A673 (cell line): ENCODE measurements around the gene SPP2. TPM values are rescaled to one million over a fixed set of nuclear protein-coding genes. Genes with fewer than 3 reads are reported as not detected.

Experiments used
- BruUV-seq: library from RNA; stranded (reverse); fragments of 400-500 nt; replicated peaks from 2 replicates; lab custom pipeline; 2021; lab: Mats Ljungman, UMichigan
- CTCF ChIA-PET: fragments of 300-600 bp; sonication (Branson Sonifier 250); formaldehyde crosslinking; loops from one replicate; lab custom pipeline; 2022; ENCODE audit warnings: antibody characterized with exemption; lab: Charles Lee
- POLR2A ChIA-PET: fragments of 300-600 bp; sonication (Branson Sonifier 250); formaldehyde crosslinking; loops from one replicate; lab custom pipeline; 2022; ENCODE audit warnings: antibody characterized with exemption; ENCODE audit not compliant: low non-redundant PET; lab: Charles Lee
- DNase-seq: peaks from one replicate; pipeline ENCODE4 v3.0.0-alpha.2; 2015; ENCODE audit warnings: low spot score
- H3K27ac ChIP-seq: fragments of 200-600 bp; sonication (generic); 2 replicates; pipeline ENCODE4 v1.5.1; 2016; ENCODE audit warnings: mixed run types, low read depth, mild to moderate bottlenecking, mixed read lengths, antibody characterized with exemption, low read length; ENCODE audit not compliant: poor library complexity, severe bottlenecking
- H3K27me3 ChIP-seq: fragments of 200-600 bp; sonication (generic); replicated peaks from 2 replicates; pipeline ENCODE4 v1.6.1; 2017; ENCODE audit warnings: mixed run types, low read depth, mild to moderate bottlenecking, mixed read lengths, antibody characterized with exemption, low read length; ENCODE audit not compliant: insufficient read depth, poor library complexity
- H3K36me3 ChIP-seq: fragments of 200-600 bp; sonication (generic); 2 replicates; pipeline ENCODE4 v1.6.1; 2016; ENCODE audit warnings: mixed run types, mild to moderate bottlenecking, mixed read lengths, antibody characterized with exemption, low read length; ENCODE audit not compliant: insufficient read depth, poor library complexity, severe bottlenecking
- H3K4me1 ChIP-seq: fragments of 200-600 bp; sonication (generic); 2 replicates; pipeline ENCODE4 v1.6.1; 2017; ENCODE audit warnings: mixed run types, mild to moderate bottlenecking, mixed read lengths, antibody characterized with exemption, low read length; ENCODE audit not compliant: insufficient read depth, poor library complexity, severe bottlenecking
- H3K4me3 ChIP-seq: fragments of 200-600 bp; sonication (generic); 2 replicates; pipeline ENCODE4 v1.5.1; 2016; ENCODE audit warnings: low read depth, mixed run types, mild to moderate bottlenecking, mixed read lengths, low read length; ENCODE audit not compliant: poor library complexity, severe bottlenecking
- H3K9me3 ChIP-seq: fragments of 200-600 bp; sonication (generic); 2 replicates; pipeline ENCODE4 v1.6.1; 2016; ENCODE audit warnings: mixed run types, low read depth, mild to moderate bottlenecking, mixed read lengths, antibody characterized with exemption, low read length; ENCODE audit not compliant: poor library complexity, severe bottlenecking
- CTCF ChIP-seq: fragments of 300-800, 200-600 bp; sonication (generic); conservative IDR thresholded peaks from 2 replicates; pipeline ENCODE4 v1.5.1; 2017; ENCODE audit warnings: low read depth, mild to moderate bottlenecking, antibody characterized with exemption, low read length, moderate library complexity, mixed read lengths
- EZH2 ChIP-seq: fragments of 200-600 bp; sonication (generic); IDR thresholded peaks from 2 replicates; pipeline ENCODE4 v1.6.1; 2017; ENCODE audit warnings: borderline replicate concordance, low read depth, mild to moderate bottlenecking, mixed read lengths, antibody characterized with exemption, low read length; ENCODE audit not compliant: poor library complexity, severe bottlenecking
- intact Hi-C: fragments of 100-400 bp; cut with micrococcal nuclease; formaldehyde crosslinking; loops from one replicate; pipeline ENCODE4 v1.10.0; 2022; ENCODE audit not compliant: unreplicated experiment
- total RNA-seq: library from RNA; stranded (reverse); gene quantifications from 2 replicates; pipeline ENCODE4 v1.2.3, GENCODE V29; 2021

The SPP2 gene
- total RNA-seq, 1 experiment from 2014 or later, result not detected

GRCh38 chr2:234047361-234047760, 3.1 kb upstream of the SPP2 start:
- no peak for DNase-seq
- no TSS peak for BruUV-seq

GRCh38 chr2:234048049-234048448, 2.5 kb upstream of the SPP2 start:
- Histone ChIP-seq H3K4me1 (no peaks in the 10 kb centered on the region), H3K27me3 (peaks cover 51% of the 10 kb centered on the region), H3K36me3 (no peaks in the 10 kb centered on the region), H3K9me3 (no peaks in the 10 kb centered on the region), H3K27ac (no peak overlapping the region), H3K4me3 (no peak overlapping the region)
- DNase-seq, result no peak
- intact Hi-C loops, result no loop called here
- BruUV-seq, result no TSS peak
- no peak for TF ChIP-seq CTCF
- TF ChIP-seq EZH2, result no peak
- ChIA-PET POLR2A (no interaction called here), CTCF (no interaction called here)

More at GRCh38 chr2:234047361-234047760, 3.1 kb upstream of the SPP2 start:
- Histone ChIP-seq H3K4me3 (no peak overlapping the region), H3K36me3 (no peaks in the 10 kb centered on the region), H3K27me3 (peaks cover 51% of the 10 kb centered on the region), H3K9me3 (no peaks in the 10 kb centered on the region), H3K27ac (no peak overlapping the region), H3K4me1 (no peaks in the 10 kb centered on the region)
- CTCF ChIA-PET, result no interaction called here
- intact Hi-C loops, result no loop called here
- TF ChIP-seq CTCF (no peak), EZH2 (no peak)
- POLR2A ChIA-PET, result no interaction called here

DNA sequence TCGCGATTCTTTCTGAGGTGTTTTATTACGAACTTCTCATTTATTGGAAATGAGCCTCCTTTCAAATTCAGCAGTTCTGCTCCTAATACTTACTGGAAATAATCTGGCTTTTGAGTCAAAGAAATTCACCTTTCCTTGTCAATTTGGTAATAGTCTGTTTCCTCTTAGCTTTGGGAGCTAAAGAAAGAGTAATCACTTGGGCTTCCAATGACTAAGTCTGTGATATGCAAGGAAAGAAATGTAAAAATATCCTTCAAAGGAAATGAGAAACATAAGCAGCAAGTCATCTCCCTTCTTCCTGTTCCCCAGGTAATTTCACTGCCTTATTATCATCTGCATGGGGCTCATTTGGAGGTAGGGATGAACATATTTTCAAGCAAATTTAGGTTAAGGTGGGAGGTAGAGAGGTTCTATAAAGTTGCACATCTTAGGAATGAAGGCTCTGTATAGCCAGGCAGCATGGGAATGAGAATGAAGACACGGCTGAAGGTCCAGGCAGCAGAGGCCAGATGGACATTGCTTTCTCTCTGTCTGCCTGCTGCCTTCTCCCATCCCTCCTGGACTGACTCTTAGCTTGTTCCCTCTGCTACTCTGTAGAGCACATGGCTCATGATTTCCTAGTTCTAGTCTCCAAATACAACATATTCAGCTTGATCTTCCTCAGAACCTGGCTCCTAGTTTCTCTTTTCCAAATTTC, 1.0 kb downstream of the SPP2 start:
- Histone ChIP-seq H3K27ac (no peak overlapping the region), H3K9me3 (no peaks in the 10 kb centered on the region), H3K27me3 (peaks cover 42% of the 10 kb centered on the region), H3K4me1 (no peaks in the 10 kb centered on the region), H3K4me3 (no peak overlapping the region), H3K36me3 (no peaks in the 10 kb centered on the region)
- TF ChIP-seq CTCF (no peak), EZH2 (no peak)
- no TSS peak for BruUV-seq
- ChIA-PET POLR2A (no interaction called here), CTCF (no interaction called here)
- intact Hi-C loops, result no loop called here
- no peak for DNase-seq
